Measurements from ENCODE around the gene KCNK4. TPM values are rescaled to one million over a fixed set of nuclear protein-coding genes. Genes with fewer than 3 reads are reported as not detected.
"Not testable (repeated sequence)": the region's sequence is repeated elsewhere in the genome, so short reads cannot be mapped to it uniquely, and the experiment has no call there.

KCNK4 gene
- total RNA-seq, 1 donor from 2014 or later, result 0.17 TPM

DNA sequence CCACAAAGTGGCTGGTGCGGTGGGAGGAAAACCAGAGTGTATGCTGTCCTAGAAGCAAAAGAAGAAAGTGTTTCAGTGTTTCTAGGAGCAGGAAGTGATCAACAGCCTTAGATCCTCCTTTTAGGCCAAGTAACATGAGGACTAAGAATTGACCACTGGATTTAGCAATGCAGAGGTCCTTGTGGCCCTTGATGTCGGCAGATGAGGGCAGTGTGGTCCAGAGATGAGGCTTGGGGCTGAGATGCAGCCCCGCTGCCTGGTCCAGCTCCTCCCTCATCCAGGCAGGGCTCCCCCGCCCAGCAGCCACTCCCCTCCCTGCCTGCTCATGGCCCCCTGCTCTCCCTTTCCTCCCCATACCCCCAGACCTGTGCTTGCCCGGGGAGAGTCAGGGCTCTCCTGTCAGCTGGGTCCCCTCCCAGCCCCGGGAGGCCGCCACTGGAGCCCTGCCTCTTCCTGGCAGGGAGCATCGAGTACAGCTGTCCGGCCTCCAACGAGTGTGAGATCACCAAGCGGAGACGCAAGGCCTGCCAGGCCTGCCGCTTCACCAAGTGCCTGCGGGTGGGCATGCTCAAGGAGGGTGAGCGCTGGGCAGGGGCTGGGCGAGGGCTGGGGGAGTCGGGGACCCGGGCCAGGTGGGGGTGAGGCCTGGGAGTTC is 22.5 kb downstream of the KCNK4 start:
- no peak for DNase-seq

GRCh38 chr11:64314146-64314804 is 23.2 kb downstream of the KCNK4 start:
- no peak for DNase-seq

- DNase-seq, result no peak
Observed at GRCh38 chr11:64314805-64315561, 23.9 kb downstream of the KCNK4 start.

- not testable (repeated sequence) for DNase-seq
Observed at GRCh38 chr11:64315667-64316526, 24.8 kb downstream of the KCNK4 start.

GRCh38 chr11:64316672-64317324 is 25.7 kb downstream of the KCNK4 start:
- peak; percentile 50 for DNase-seq

DNA sequence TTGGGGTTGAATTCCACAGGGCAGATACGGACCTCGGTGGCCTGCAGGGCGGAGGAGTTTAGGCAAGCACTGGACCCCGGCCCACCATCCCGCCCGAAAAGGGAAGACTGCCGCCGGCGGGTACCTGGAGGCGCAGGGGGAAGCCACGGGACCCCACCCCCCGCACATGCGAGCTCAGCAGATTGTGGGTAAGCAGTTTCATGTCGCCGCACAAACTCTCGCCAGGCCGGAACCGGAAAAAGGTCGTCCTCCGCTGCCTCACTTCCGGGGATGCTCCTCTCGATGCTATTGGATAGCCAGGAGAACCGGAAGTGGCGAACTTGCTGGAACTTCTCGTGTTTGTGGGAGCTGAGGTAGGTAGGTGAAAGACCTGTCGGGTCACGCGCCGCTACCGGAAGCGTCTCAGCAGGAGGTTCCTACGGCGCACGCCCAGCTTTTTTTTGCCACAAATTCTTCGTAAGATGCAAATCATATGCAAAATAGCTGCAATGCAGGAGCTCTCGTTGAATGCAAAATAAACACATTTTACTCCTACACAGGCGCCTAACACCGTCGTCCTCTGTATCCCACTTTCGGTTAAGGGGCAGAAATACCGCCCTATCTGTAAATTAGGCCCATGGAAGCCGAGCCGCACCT is 26.3 kb downstream of the KCNK4 start, which contains the start of gene TRMT112:
Gene TRMT112 (minus strand): TSS at position 235 of the 636 bp plus-strand sequence. CDS start 33 bp downstream, at position 202.
- peak; percentile 98 for DNase-seq

GRCh38 chr11:64317961-64318765 is 27.1 kb downstream of the KCNK4 start, which contains the start of gene PRDX5:
Gene PRDX5 (plus strand): TSS chr11:64318121. CDS start chr11:64318216, 95 bp downstream.
- DNase-seq, result peak; percentile 96

GRCh38 chr11:64318766-64319761 is 28.0 kb downstream of the KCNK4 start:
- no peak for DNase-seq

DNA sequence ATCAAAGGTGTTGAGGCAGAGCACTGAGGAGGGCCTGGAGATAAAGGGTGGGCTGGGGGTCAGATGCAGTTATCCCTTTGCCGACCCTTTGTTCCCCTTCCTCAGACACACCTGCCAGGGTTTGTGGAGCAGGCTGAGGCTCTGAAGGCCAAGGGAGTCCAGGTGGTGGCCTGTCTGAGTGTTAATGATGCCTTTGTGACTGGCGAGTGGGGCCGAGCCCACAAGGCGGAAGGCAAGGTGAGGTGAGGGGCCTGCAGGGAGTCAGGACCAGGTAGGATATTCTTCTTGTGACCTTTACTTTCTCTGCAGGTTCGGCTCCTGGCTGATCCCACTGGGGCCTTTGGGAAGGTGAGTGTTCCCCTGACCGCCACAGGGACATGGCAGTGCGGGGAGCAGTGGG is 29.5 kb downstream of the KCNK4 start:
- DNase-seq, result no peak

DNA sequence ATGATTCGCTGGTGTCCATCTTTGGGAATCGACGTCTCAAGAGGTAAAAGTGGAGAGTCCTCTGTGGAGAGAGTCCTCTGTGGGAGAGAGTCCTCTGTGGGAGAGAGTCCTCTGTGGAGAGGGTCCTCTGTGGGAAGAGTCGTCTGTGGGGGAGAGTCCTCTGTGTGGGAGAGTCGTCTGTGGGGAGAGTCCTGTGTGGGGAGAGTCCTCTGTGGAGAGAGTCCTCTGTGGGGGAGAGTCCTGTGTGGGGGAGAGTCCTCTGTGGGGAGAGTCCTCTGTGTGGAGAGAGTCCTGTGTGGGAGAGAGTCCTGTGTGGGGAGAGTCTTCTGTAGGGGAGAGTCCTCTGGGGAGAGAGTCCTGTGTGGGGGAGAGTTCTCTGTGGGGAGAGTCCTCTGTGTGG is 29.9 kb downstream of the KCNK4 start:
- no peak for DNase-seq

GRCh38 chr11:64321533-64321932 is 30.4 kb downstream of the KCNK4 start:
- no peak for DNase-seq

- DNase-seq, result no peak
Observed at GRCh38 chr11:64322925-64323260, 31.8 kb downstream of the KCNK4 start.

DNA sequence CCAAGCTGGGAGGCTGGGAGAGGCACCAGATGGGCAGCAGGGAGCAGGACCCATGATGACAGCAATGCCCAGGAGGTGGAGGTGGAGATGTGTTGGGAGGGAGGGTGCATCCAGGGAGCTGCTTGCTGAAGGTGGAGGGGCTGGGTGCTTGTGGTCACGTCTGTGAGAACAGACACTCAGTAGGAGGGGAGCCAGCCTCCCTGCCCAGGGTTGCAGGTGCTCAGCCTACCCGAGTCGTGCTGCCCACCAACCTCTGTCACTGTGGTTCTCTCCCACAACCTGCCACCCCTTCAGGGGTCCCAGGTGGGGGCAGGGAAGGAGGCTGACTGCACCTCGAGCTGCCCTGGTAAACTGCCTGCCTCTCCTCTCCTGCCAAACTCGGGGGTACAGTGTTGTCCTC is 32.3 kb downstream of the KCNK4 start:
- no peak for DNase-seq

DNA sequence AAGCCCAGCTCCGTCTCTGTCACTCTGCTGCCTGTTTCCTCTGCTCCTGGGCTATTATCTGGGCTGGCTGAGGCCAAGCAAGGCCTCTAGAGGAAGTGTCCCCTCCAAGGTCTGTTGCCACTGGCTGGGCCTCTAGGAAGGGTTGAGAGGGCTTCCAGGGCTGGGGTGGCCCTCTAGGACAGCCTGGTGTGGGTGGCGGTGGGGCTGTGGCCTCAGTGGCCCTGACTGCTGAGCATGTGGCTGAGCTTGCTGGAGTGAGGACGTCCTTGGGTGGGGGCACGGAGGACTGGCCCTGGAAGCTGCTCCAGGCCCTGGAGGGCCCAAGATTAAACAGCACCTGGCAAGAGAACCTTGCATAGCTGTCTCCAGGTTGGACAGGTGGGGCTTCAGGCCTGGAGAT is 32.9 kb downstream of the KCNK4 start:
- DNase-seq, result not testable (repeated sequence)

DNA sequence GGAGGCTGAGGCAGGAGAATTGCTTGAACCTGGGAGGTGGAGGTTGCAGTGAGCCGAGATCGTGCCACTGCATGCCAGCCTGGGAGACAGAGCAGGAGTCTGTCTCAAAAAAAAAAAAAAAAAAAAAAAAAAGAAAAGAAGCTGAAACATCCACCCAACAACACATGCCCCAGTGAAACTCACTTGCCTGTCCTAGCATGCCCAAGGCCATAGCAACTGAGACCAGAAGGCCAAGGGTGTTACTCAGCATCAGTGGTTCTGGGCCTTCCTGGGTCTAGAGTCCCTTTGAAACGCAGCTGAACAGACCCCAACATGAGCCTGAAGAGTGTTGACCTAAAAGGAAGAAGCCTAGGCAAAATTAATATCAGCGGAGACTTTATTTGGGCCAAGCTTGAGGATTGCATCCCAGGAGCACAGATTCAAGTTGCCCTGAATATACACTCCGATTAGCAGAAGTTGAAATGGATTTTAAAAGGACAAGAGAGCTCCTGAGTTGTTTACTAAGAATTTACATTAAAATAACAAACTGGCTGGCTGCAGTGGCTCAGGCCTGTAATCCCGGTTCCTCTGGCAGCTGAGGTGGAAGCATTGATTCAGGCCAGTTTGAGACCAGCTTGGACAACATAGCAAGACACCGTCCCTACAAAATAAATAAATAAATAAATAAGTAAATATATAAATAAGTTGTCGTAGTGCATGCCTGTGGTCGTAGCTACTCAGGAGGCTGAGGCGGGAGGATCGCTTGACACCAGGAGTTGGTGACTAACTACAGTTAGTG is 33.8 kb downstream of the KCNK4 start:
- no peak for DNase-seq

- DNase-seq, result no peak
Observed at GRCh38 chr11:64327375-64327774, 36.3 kb downstream of the KCNK4 start.

GRCh38 chr11:64327993-64328392 is 36.9 kb downstream of the KCNK4 start:
- no peak for DNase-seq

DNA sequence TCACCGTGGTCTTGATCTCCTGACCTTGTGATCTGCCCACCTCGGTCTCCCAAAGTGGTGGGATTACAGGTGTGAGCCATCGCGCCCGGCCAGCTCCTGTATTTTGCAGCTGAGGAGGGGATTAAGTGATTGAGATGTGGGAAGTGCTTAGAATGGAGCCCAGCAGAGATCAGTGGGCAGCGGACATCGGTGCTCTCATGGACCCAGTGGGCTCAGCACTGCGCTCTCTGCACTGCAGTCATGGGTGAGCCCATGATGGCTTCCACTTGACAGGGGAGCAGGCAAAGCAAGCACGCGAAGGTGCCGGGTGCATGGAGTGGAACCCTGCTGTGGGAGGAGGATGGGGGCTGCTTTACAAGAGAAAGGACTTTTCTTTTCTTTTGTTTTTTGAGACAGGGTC is 39.8 kb downstream of the KCNK4 start:
- DNase-seq, result no peak
